Measurements from ENCODE around the gene ADAMTS18.
"Not testable (repeated sequence)": the region's sequence is repeated elsewhere in the genome, so short reads cannot be mapped to it uniquely, and the experiment has no call there.

The ADAMTS18 gene, protein sequence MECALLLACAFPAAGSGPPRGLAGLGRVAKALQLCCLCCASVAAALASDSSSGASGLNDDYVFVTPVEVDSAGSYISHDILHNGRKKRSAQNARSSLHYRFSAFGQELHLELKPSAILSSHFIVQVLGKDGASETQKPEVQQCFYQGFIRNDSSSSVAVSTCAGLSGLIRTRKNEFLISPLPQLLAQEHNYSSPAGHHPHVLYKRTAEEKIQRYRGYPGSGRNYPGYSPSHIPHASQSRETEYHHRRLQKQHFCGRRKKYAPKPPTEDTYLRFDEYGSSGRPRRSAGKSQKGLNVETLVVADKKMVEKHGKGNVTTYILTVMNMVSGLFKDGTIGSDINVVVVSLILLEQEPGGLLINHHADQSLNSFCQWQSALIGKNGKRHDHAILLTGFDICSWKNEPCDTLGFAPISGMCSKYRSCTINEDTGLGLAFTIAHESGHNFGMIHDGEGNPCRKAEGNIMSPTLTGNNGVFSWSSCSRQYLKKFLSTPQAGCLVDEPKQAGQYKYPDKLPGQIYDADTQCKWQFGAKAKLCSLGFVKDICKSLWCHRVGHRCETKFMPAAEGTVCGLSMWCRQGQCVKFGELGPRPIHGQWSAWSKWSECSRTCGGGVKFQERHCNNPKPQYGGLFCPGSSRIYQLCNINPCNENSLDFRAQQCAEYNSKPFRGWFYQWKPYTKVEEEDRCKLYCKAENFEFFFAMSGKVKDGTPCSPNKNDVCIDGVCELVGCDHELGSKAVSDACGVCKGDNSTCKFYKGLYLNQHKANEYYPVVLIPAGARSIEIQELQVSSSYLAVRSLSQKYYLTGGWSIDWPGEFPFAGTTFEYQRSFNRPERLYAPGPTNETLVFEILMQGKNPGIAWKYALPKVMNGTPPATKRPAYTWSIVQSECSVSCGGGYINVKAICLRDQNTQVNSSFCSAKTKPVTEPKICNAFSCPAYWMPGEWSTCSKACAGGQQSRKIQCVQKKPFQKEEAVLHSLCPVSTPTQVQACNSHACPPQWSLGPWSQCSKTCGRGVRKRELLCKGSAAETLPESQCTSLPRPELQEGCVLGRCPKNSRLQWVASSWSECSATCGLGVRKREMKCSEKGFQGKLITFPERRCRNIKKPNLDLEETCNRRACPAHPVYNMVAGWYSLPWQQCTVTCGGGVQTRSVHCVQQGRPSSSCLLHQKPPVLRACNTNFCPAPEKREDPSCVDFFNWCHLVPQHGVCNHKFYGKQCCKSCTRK (N-terminal part only)

DNA sequence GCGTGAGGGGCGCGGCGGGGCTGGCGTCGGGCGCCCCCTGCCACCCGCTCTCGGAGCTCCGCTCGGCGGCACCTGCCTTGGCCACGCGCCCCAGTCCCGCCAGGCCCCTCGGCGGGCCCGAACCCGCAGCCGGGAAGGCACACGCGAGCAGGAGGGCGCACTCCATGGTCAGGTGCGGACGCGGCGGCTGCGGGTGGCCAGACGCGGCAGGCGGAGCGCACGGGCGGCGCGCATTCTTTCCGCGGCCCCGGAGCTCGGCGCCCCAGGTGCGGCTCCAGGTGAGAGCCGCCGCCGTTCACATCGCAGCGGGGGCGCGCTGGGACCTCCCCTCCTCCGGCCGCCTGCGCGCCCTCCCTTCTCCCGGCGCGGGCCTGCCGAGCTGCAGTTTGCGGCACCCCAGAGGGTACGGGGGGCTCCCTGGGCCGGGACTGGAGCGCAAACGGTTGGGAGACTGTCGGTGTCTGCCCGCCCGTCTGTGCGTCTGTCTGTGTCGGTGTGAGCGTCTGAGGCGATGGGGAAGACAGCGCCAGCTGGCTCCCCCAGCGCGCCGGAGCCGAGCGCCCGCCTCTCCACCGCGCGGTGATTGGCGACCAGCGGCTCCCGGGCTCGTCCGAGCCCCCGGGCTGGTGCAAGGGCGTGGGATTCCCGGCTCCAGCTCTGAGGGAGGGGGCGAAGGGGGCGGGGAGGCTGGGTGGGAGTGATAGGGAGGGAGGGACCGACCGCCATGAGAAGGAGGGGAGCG is at the start of gene ADAMTS18:
Gene ADAMTS18 (minus strand): TSS at position 505 of the 742 bp plus-strand sequence. CDS start 339 bp downstream, at position 166.
- DNase-seq = no peak

DNA sequence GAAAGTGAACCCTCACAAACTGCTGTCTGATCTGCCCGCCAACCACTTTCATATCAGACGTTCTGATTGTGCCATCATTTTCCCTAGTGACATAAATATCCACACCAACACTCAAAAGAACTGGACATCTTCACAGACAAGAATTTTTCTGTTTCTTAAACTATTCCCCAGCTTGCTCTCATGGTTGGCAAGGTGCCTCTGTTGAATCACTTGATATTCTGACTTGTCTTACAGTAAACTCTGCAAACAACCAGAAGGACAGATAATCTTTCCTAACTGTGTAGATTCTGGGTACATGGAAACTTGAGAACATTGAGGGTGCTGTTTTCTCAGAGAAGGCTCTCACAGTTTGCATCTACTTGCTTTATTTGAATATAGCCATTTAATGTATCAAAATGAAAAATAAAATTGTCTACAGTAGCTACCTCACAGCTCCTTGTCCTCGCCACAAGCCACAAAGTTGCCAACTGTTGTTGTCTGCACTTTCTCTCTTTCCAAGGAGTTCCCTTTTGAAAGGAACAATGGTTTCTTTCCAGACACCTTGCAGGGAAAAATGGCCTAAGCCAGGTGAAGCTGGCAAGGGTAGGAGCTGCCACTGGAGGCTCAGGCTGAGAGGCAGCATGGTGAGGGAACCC is 46.0 kb upstream of the ADAMTS18 start:
- DNase-seq = no peak

DNA sequence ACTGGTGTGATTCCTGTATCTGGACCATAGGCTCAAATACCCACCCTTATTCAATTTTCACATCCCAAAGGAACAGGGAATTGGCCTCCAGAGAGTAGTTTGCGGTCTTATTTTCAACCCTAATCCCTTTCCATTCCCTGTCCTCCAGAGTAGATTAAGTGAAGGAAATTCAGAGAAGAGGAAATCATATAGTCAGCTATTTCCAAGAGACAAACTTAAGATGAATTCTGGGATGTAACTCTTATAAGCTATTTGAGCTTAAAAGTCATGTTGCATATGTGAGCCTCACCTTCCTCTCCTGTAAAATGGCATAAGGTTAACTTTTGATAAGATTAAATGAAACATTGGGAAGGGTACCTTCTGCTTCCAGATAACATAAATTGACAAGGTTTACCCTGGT is 37.4 kb upstream of the ADAMTS18 start:
- no peak for DNase-seq

DNA sequence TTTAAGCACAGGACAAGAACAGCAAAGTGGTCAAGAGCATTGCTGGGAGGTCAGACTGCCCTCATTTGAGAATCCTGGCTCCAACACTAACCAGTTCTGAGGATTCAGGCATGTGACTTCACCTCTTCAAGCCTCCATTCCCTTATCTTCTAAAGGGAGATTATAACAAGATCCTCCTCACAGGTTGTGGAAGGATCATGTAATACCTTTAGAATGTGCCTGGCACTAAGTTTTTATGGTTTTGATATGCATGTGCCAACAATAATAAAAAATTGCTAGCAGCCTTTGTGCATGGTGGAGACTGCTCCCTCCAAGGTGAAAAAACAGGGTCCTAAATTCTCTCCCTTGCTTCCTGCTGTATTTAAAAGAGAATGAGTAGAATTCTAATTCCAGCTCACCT is 36.0 kb upstream of the ADAMTS18 start:
- DNase-seq = no peak

DNA sequence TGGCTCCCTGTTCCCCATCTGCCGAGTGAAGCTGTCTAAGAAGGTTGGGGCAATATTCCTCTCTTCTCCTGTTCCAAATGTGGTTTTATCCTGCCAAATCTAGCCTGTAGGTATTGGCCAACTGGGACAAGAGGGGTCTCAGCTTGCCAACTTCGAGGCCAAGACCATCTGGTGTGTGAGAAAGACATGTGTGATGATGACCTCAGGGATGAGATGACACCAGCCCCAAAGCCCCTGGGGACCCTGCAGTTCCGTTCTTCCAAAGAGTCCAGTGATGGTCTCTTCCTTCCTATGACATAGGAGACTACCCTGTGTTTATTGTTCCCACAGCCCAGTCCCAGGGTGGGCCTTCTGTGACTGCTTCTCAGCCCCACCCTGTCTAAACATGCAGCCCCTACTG is 34.8 kb upstream of the ADAMTS18 start:
- no peak for DNase-seq

DNA sequence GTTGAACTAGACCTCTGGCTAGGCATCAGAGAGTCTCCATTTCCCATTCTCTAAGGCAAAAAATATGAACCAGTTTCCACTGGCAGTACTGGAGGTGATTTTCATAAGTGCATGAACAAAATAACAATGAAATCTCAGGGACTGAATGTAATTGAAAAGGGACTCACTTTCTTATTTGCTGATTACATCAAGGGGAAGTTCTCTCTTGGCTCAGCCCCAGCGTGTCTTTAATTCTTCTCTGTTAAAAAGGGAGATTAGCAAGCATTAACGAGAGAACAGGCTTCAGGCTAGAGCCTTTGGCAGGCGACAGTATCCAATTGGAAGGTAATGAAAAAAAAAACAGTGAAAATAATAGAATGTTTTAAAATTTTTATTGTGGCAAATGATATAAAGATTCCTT is 34.0 kb upstream of the ADAMTS18 start:
- DNase-seq = no peak

DNA sequence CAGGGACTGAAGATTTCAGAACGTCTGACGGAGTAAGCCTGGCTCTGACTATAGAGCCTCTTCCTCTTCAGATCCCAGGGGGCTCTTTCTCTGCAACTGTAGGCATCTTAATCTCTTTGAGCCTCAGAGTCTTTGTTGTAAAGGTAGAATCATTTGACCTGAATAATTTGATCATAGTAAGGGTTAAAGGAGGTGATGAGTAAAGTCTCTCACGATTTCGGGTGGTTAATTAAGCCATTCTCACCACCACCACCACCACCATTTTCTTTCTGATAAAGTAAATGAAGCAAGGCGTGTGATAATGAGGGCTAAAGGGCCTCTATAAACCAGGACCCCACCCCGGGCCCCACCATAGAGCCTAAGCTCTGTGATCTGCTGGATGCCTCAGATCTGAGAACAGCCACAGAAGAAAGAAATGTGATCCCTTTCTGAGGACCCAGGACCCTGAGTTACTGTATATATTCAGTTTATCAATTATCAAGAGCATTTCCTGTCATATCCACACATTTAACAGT is 33.0 kb upstream of the ADAMTS18 start:
- DNase-seq = no peak

DNA sequence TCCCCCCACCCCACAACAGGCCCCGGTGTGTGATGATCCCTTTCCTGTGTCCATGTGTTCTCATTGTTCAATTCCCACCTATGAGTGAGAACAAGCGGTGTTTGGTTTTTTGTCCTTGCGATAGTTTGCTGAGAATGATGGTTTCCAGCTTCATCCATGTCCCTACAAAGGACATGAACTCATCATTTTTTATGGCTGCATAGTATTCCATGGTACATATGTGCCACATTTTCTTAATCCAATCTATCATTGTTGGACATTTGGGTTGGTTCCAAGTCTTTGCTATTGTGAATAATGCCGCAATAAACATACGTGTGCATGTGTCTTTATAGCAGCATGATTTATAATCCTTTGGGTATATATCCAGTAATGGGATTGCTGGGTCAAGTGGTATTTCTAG is 28.8 kb upstream of the ADAMTS18 start:
- not testable (repeated sequence) for DNase-seq

DNA sequence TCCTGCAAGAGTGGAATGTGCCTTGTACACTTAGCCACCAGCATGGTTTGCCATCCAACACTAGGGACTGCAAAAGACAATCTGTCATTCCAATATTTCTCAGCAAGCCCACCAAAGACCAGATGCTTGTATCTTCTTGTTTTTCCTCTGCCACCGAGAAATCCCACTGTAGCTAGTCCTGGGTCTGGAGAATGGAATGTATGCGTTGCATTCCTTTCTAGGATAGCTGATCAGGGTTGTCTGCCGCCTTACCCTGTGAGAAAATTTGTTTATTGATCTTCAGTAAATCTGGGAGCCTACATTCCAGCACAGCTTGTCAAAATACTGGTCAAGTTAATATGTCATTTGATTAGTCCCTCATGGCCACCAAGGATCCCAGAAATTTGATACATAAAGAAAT is 28.1 kb upstream of the ADAMTS18 start:
- DNase-seq = no peak

DNA sequence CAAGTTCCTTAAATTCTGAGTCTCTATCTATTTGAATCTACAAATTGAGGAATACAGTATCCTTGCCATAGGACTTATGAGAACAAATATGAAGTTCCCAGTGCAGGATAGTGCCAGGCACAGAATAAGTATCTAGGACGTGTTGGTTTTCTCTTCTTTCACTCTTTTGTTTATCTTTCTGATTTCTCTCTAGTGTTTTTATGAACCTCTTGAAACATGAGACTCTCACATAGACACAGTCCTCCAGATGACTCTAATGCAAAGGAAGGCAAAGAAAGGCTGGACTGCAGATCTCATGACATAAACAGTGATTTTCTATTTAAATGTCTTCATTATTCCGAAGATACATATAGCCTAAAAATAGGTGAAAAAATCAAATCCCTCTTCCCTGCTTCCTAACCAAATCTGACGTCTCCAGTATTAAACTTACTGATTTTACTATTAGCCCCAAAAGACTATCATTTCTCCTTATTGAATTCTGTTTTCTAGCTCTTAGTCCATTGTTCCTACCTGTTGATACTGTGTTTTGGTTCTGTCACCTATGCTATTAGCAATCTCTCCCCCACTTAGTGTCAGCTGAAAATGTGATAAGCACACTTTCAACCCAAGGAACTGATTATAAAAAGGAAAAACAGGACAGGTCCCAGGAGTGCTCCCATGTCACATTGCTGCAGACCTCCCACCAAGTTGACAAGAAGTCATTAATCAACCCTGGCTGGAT is 24.9 kb upstream of the ADAMTS18 start:
- no peak for DNase-seq

DNA sequence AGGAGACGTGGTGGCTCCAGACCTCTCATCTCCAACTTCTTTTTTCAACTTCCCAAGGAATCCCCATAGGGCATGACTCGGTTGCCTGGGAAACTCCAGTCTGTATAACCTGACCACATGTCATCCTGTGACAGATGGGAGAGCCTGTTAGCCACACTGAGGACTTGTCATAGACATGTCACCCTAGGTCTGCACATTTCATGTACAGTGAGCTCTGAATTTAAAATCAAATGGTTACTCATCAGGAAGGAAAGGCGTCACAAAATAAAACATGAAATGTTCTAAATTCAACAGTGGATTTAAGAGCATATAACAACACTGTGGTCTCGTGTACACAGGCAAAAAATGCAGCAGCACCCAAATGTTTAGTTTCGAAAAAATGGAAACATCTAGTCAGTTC is 22.2 kb upstream of the ADAMTS18 start:
- no peak for DNase-seq

DNA sequence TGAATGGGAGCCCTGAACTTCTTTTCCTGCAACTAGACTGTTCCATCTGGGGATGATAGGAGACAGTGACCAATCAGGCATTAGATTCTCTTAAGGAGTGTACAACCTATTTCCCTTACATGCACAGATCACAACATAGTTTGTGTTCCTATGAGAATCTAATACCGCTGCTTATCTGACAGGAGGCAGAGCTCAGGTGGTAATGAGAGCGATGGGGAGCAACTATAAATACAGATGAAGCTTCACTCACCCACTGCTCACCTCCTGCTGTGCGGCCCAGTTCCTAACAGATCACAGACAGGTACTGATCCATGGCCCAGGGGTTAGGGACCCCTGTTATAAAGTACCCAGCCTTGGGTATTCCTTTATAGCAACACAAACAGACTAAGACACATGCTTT is 17.4 kb upstream of the ADAMTS18 start:
- DNase-seq = no peak

DNA sequence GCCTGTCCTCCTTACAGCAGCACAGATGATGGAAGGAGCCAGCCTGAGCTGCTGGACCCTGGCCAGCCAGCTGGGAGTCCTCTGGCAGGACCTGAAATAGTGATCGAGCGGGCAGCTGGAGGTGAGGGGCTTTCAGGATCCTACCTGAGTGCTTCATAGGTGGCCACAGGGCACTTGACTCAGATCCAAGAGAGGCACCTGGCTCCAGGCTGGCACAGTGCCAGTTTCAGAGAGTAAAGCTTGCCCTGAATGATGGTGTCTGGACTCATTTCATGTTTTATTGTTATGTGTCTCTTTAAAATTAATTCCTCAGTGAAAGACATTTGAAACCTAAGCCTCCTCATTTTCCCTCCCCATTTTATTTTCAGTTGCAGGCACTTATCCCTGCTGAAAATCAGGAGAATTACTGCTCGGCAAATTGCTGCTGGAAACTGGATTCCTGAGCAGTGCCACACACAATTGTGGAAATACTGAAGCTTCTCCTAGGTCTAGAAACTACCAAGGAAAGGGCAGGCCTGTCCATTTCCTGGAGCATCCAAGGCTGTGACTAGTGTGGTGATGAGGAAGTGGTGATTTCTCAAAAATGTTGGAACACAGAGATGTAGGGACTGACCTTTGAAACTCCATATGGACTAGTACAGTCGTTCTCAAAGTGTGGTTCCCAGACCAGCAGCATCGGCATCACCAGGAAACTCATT is 16.1 kb upstream of the ADAMTS18 start:
- DNase-seq = no peak

DNA sequence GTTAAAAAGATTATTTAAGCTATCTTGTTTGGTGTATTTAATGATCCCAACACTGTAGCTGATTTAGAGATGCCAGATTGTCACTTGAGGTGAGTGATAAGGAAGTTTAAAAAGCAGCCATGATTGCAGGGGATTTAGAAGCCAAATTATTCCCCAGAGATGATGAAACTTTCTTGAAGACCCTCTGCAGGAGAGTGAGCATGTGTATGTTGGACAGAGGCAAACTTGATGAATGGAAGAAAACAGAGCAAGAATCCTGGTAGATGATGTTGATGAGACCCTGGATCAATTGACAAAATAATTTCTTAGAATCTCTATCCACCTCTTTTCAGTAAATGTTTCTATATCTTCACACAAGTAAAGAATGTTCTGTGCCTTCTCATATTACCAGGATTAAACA is 14.4 kb upstream of the ADAMTS18 start:
- DNase-seq = no peak

DNA sequence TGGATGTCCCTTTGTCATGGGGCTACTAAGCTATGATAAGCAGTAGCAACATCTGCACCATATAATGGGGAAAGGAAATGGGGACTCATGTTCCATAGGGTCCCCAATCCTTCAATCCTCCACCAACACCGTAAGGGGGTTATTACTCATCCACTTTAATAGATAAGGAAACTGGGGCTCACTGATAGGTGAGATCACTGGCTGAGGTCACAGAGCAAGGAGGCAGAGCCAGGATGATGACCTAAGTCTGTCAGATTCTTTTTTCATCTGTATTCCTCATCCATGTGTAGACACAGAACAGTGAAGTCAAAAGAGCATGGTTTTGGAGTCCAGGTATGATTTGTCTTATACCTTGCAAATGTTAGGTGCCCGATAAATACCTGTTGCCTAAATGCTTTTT is 10.5 kb upstream of the ADAMTS18 start:
- DNase-seq = no peak

DNA sequence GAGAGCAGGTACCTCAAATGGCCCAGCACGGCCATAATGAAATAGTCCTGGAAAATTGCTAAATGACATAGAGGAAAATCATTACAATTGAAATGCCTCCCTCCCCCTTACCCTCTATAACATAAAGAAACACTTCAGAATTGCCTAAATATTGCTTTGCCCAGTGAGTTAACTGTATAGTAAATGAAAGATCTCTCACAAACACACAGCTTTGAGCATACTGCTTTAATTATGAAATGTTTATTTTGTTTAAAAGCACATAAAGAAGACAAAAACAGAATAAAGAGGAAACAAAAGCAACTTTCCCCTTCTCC is 9.3 kb upstream of the ADAMTS18 start:
- no peak for DNase-seq

DNA sequence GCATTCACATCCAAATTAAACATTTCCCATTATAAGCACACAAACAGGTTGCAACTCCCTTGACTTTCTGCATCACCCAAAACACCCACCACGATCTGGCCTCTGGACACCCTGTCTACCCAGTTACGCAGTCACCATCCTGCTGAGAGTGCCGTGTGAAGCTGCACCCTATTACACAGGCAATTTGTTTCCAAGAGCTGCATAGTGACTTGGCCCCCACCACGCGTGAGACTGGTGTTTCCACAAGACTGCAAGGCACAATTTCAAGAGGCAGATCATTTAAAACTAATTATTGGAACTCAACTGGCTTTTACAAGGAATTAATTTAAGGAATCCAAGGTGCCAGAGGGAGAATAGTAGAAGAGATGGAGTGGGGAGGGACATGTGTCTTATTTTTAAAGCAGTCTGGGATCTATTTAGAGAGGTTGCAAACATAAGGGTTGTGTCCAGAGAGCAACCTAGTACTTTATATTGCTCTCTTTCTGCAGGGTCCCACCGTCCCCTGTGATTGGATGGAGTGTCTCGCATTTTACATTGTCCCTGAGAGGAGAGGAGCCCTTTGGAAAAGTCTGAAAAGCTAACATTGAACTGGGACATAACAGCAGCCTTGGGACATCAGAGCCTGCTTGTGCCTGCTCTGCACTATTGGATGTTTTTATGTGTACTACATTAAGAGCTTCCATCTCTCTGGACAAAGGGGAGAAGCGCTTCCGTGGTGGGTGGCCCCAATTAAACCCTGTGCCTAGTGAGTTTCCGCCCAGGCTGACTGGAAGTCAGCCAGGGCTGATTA is 8.7 kb upstream of the ADAMTS18 start:
- DNase-seq = no peak

DNA sequence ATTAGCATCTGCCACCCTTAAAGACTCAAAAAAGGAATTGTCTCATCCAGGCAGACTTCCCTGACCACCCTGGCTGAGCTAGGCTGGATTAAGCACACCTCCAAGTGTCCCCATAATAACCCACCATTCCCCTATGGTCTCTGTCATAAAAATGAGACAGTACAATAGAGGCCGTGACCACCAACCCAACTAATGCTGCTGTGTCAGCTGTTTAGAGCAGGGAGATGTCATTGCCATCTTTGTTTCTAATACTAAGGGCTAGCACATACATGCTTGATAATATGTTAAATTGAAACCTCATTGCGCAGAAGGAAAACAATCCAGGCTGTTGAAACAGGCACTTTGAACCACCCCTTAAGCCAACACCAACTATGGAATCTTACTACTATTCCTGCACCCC is 7.2 kb upstream of the ADAMTS18 start:
- DNase-seq = no peak

DNA sequence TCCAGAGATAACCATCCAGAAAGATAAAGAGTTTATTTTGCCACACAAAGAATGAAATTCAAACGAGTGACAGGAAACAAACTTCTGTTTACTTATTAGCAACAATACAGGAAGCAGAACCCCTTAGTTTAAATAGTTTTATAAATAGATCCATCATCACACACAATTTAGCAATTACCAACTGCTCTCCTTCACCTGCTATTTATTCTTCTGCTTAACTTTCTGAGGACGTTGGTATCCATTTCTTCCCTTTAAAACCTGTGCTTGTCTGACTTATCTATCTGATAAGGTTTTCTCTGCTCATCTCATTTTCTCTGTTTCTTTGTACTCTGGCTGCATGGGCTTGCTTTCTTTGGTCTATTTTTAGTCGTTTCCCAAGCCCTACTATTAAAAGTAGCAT is 4.3 kb upstream of the ADAMTS18 start:
- DNase-seq = no peak

DNA sequence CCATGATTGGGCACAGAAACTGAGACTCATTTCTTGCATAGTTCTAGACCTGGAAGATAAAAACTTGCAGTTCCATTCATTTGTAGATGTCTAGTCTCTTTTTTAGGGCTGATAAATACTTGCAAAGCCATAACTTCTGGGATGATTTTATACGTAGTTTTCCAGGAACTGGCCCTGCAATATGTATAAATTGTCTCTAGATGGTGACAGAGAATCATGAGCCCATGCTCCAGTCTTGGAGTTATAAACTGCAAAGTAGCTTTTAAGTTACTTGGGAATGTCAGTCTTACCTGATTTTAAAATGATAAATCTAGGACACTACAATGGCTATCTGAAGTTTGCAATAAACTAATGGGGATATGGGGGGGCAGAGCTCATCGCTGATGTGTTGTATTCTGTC is 3.0 kb upstream of the ADAMTS18 start:
- no peak for DNase-seq

Measured in activated naive CD4-positive, alpha-beta T cell treated with Interleukin-2 at 50 U/mL for 16 hours (primary cell).